GM10266 (cell line): ENCODE measurements around the gene AP1AR.
"Not testable (repeated sequence)": the region's sequence is repeated elsewhere in the genome, so short reads cannot be mapped to it uniquely, and the experiment has no call there.

Source experiments
- DNase-seq: peaks from one replicate; pipeline ENCODE4 v3.0.0; 2012; ENCODE audit errors: extremely low spot score
- CTCF ChIP-seq: IDR thresholded peaks from 2 replicates; pipeline ENCODE4 v1.5.1; 2012; ENCODE audit warnings: mild to moderate bottlenecking, low read depth; ENCODE audit not compliant: control insufficient read depth, insufficient read depth; ENCODE audit errors: missing control alignments

Gene AP1AR

DNA sequence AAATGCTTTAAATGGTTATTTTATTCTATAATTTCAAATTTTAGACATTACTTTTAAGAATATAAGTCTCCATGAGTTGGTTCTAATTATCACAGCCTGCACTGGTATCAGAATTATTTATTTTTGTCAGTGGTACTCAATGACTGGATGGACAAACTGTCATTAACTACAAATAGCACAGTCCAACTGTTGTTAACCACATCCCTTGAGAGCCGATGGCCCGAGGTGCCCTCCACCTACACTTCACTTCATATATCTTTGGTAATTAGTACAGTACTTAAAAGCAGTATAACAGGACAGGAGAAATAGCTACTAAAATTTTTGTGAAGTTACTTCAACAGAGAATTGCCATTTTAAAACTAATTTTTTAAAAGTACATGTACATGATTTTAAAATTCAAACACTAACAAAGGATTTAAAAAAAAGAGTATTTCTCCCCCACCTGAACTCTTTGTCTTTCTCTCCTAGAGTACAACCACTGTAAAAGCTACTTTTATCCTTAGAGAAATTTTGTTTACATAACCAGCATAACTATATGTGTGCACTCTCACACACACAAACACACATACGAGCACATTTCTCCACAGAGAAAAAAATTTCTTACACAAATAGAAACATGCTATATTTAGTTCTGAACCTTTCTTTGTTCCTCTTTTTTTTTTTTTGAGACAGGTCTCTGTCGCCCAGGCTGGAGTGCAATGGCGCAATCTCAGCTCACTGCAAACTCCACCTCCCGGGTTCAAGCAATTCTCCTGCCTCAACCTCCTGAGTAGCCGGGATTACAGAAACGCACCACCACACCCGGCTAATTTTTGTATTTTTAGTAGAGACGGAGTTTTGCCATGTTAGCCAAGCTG lies 47.7 kb downstream of the AP1AR start:
- TF ChIP-seq CTCF, result no peak

DNA sequence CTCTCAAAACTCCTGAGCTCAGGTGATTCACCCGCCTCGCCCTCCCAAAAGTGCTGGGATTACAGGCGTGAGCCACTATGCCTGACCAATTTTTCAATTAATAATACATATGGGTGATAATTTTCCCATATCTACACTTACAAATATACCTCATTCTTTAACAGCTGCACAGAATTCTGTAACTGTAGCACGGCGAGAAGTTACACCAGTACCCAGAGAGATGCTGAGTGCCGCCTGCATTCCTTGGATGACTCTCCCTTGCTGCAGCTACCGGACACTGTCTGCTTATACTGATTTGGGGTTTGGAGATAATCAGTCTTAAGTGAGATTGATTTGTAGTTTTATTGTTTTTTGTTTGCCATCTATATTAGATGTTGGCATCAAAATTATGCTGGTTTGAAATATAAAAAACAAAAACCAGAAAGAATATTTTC lies 48.3 kb downstream of the AP1AR start:
- TF ChIP-seq CTCF, result no peak
- DNase-seq, result no peak

More for the DNA sequence above, 47.7 kb downstream of the AP1AR start:
- DNase-seq, result no peak

DNA sequence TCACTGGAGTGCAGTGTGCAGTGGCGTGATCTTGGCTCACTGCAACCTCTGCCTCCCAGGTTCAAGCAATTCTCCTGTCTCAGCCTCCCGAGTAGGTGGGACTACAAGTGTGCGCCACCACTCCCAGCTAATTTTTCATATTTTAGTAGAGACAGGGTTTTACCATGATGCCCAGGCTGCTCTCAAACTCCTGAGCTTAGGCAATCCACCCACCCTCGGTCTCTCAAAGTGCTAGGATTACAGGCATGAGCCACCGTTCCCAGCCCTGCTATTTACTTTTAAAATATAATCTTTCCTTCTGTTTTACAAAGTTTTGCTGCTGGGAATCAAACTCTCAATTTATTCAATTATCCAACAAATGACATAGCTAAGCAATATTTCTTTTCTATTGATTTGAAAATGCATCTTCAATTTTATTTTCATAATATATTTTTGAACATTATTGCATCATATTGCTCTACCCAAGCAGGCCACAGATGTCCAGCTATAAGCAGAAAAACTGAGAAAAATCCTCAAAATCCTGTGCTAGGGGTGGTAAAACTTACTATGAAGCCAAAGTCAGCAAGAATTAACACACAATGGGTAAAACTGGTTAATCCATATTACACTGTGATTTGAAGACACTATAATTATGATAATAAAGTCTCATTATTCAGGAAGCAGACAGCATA lies 48.9 kb downstream of the AP1AR start:
- TF ChIP-seq CTCF, result no peak
- no peak for DNase-seq

GRCh38 chr4:112281895-112282398 lies 50.4 kb downstream of the AP1AR start:
- DNase-seq, result not testable (repeated sequence)

GRCh38 chr4:112282860-112283667 lies 51.5 kb downstream of the AP1AR start:
- TF ChIP-seq CTCF, result no peak
- DNase-seq, result no peak

- no peak for TF ChIP-seq CTCF
- DNase-seq, result no peak
Observed at GRCh38 chr4:112284166-112284565, 52.6 kb downstream of the AP1AR start.

- no peak for DNase-seq
- TF ChIP-seq CTCF, result no peak
Observed at GRCh38 chr4:112284662-112285411, 53.2 kb downstream of the AP1AR start.
